Endodermal cell (in vitro differentiated cells): ENCODE measurements around the gene LMF2. TPM values are rescaled to one million over a fixed set of nuclear protein-coding genes. Genes with fewer than 3 reads are reported as not detected.

Source experiments
- DNase-seq: peaks from one replicate; pipeline ENCODE4 v3.0.0-alpha.2; 2017
- H3K27ac ChIP-seq: 2 replicates; pipeline ENCODE4 v1.5.1; 2013; ENCODE audit warnings: mild to moderate bottlenecking, low read depth, low read length, moderate library complexity
- H3K27me3 ChIP-seq: 2 replicates; pipeline ENCODE4 v1.6.1; 2013; ENCODE audit warnings: mild to moderate bottlenecking, low read length, moderate library complexity; ENCODE audit not compliant: insufficient read depth, control insufficient read depth, poor library complexity, severe bottlenecking
- H3K36me3 ChIP-seq: 2 replicates; pipeline ENCODE4 v1.7.0; 2013; ENCODE audit warnings: mild to moderate bottlenecking, low read length, moderate library complexity; ENCODE audit not compliant: control insufficient read depth, insufficient read depth
- H3K4me1 ChIP-seq: one replicate; pipeline ENCODE4 v1.7.0; 2013; ENCODE audit warnings: low read length; ENCODE audit not compliant: control insufficient read depth, insufficient read depth
- H3K4me3 ChIP-seq: 2 replicates; pipeline ENCODE4 v1.5.1; 2013; ENCODE audit warnings: mild to moderate bottlenecking, low read length, moderate library complexity
- H3K9ac ChIP-seq: 2 replicates; pipeline ENCODE4 v1.6.1; 2013; ENCODE audit warnings: mild to moderate bottlenecking, low read length, moderate library complexity; ENCODE audit not compliant: poor library complexity, severe bottlenecking; ENCODE audit errors: extremely low read depth
- H3K9me3 ChIP-seq: 2 replicates; pipeline ENCODE4 v1.6.1; 2013; ENCODE audit warnings: mild to moderate bottlenecking, low read length, moderate library complexity; ENCODE audit not compliant: control insufficient read depth
- H3K27ac Mint-ChIP-seq: 2 replicates; pipeline ENCODE4 v1.8.0; 2020; ENCODE audit warnings: mixed read lengths
- H3K27me3 Mint-ChIP-seq: 2 replicates; pipeline ENCODE4 v1.8.0; 2021; ENCODE audit warnings: mild to moderate bottlenecking, mixed read lengths; ENCODE audit not compliant: insufficient read depth
- H3K36me3 Mint-ChIP-seq: 2 replicates; pipeline ENCODE4 v1.8.0; 2020; ENCODE audit warnings: low read depth, mixed read lengths
- H3K4me1 Mint-ChIP-seq: 2 replicates; pipeline ENCODE4 v1.8.0; 2020; ENCODE audit warnings: mixed read lengths
- H3K4me3 Mint-ChIP-seq: 2 replicates; pipeline ENCODE4 v1.8.0; 2020; ENCODE audit warnings: mild to moderate bottlenecking, moderate library complexity, mixed read lengths
- H3K9me3 Mint-ChIP-seq: 2 replicates; pipeline ENCODE4 v1.8.0; 2020; ENCODE audit warnings: mild to moderate bottlenecking, mixed read lengths
- WGBS, 2 experiments: methylation state at CpG; one replicate each; pipeline versions ENCODE4 v1.1.5 to v1.1.7; 2013; ENCODE audit warnings: missing lambda C conversion rate in 2 of 2, mixed read lengths in 1 of 2; ENCODE audit not compliant: insufficient coverage in 1 of 2, insufficient read length in 1 of 2; 5-methylcytosine and 5-hydroxymethylcytosine counted together
- total RNA-seq, 2 donors: library from RNA; stranded (reverse); fragmentation: NEBNext Ultra II Directional in 1 of 2; extraction: Animal tissue kit (Norgen Biotek cat#: 25700) in 1 of 2; gene quantifications; 2 replicates in 1 of 2; 3 replicates in 1 of 2; pipeline ENCODE4 v1.2.1, GENCODE V29; 2021
- TF ChIP-seq, protein P1 (sequence below): fragments of 200-600 bp; sonication (generic); conservative IDR thresholded peaks from 2 replicates; pipeline ENCODE4 v1.5.0; 2021; ENCODE audit warnings: antibody characterized with exemption, mild to moderate bottlenecking

LMF2 gene
- total RNA-seq, 2 donors from 2014 or later: 58.8 to 65.2 TPM

DNA sequence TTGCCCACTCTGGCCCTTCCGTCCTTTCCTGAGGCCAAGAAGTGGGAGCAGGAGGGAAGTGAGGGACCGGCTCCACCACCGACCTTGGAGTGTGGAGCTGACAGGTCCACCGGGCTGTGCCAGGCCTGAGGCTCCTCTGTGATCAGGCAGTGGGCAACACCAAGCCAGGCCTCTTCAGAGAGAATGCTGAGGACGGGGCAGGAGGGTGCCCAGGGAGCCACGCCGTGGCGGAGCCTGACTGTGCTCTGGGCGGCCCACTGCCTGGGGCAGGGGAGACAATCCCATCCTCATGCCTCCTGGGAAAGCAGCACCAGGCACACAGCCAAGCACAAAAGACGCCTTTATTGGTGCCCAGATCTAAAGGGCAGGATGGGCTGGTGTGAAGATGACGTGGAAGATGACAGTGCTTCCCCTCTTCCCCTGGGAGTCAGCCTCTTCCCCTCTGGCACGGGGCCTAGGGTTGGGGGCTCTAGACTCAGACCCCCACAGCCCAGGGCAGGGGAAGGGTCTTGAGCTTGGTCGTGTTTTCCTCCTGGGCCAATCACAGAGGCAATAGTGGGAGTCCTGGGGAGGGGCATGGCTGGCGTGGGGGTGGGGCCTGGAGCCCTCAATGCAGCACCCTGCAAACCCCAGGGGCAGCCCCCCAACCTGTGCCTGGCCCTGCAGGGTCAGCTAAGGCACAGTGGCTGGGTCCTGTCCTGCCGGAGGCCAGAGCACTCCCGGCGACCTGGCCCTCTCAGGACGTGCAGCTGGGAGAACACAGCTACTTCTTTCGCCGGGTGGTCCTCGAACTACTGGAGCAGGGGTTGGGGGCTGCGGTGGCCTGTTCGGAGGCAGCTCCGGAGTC lies 4.7 kb downstream of the LMF2 start:
- Histone ChIP-seq H3K27ac (no peak overlapping the region), H3K9ac (no peak overlapping the region), H3K4me1 (no peaks in the 10 kb centered on the region), H3K9me3 (no peaks in the 10 kb centered on the region), H3K4me3 (no peak overlapping the region), H3K36me3 (peaks cover 15% of the 10 kb centered on the region), H3K27me3 (no peaks in the 10 kb centered on the region)
- TF ChIP-seq, protein P1, sequence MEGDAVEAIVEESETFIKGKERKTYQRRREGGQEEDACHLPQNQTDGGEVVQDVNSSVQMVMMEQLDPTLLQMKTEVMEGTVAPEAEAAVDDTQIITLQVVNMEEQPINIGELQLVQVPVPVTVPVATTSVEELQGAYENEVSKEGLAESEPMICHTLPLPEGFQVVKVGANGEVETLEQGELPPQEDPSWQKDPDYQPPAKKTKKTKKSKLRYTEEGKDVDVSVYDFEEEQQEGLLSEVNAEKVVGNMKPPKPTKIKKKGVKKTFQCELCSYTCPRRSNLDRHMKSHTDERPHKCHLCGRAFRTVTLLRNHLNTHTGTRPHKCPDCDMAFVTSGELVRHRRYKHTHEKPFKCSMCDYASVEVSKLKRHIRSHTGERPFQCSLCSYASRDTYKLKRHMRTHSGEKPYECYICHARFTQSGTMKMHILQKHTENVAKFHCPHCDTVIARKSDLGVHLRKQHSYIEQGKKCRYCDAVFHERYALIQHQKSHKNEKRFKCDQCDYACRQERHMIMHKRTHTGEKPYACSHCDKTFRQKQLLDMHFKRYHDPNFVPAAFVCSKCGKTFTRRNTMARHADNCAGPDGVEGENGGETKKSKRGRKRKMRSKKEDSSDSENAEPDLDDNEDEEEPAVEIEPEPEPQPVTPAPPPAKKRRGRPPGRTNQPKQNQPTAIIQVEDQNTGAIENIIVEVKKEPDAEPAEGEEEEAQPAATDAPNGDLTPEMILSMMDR: no peak
- Mint-ChIP-seq H3K27ac (no peak overlapping the region), H3K4me1 (no peaks in the 10 kb centered on the region), H3K36me3 (peaks cover 2% of the 10 kb centered on the region), H3K4me3 (no peak overlapping the region), H3K9me3 (no peaks in the 10 kb centered on the region), H3K27me3 (no peaks in the 10 kb centered on the region)
- no peak for DNase-seq
- WGBS, 2 experiments: 94 to 96% methylated on average over 16 to 24 of the region's 24 CpGs

DNA sequence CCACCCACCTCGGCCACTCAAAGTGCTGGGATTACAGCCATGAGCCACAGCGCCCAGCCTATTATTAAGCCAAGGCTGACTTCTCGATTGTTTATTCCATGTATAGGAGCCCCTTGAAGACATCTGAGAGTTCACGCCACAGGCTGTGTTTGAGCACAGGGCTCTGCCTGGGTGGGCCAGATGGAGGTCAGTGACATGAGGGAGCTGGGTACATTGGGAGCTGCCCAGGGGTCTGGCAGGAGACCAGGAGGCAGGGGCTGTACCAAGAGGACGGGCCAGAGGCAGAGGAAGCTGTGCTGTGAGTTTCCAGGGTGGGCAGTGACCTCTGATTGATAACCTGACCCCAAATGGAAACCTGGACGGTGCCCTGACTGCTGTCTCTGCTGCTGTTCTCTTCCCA lies 5.4 kb downstream of the LMF2 start:
- H3K9me3 Mint-ChIP-seq: no peaks in the 10 kb centered on the region
- DNase-seq: no peak
- H3K9me3 ChIP-seq: no peaks in the 10 kb centered on the region

DNA sequence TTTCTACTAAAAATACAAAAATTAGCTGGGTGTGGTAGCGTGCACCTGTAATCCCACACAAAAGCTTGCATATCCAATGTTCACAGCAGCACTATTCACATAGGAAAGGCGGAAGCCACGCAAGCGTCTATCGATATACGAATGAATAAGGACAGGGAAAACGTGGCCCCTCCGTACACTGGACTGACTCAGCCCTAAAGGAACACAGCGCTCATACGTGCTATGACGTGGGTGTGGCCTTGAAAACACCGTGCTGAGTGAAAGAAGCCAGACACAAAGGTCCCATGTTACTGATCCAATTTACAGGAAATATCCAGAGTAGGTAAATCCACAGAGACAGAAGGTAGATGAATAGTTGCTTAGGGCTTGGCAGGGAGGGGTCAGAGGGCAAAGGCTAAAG lies 7.0 kb downstream of the LMF2 start:
- WGBS, 2 experiments: 95 to 99% methylated on average over 11 to 12 of the region's 12 CpGs
- H3K9ac ChIP-seq: no peak overlapping the region
- TF ChIP-seq, protein P1: no peak
- H3K4me1 Mint-ChIP-seq: no peaks in the 10 kb centered on the region
- H3K4me3 Mint-ChIP-seq: no peak overlapping the region
- no peak overlapping the region for H3K27ac Mint-ChIP-seq
- no peak overlapping the region for H3K27ac ChIP-seq
- H3K36me3 Mint-ChIP-seq: peaks cover 2% of the 10 kb centered on the region
- H3K27me3 Mint-ChIP-seq: peaks cover 8% of the 10 kb centered on the region
- peaks cover 10% of the 10 kb centered on the region for H3K36me3 ChIP-seq
- H3K9me3 ChIP-seq: no peaks in the 10 kb centered on the region
- H3K4me3 ChIP-seq: no peak overlapping the region
- H3K9me3 Mint-ChIP-seq: no peaks in the 10 kb centered on the region
- H3K4me1 ChIP-seq: no peaks in the 10 kb centered on the region
- DNase-seq: no peak
- no peaks in the 10 kb centered on the region for H3K27me3 ChIP-seq

More for the DNA sequence above, 5.4 kb downstream of the LMF2 start:
- no peak overlapping the region for H3K4me3 Mint-ChIP-seq
- Histone ChIP-seq H3K4me3 (no peak overlapping the region), H3K4me1 (no peaks in the 10 kb centered on the region), H3K9ac (no peak overlapping the region), H3K27ac (no peak overlapping the region), H3K36me3 (peaks cover 15% of the 10 kb centered on the region), H3K27me3 (no peaks in the 10 kb centered on the region)
- H3K27ac Mint-ChIP-seq: no peak overlapping the region
- H3K4me1 Mint-ChIP-seq: no peaks in the 10 kb centered on the region
- 98% methylated on average over 6 of the region's 6 CpGs for WGBS, 2 experiments
- TF ChIP-seq, protein P1: no peak
- peaks cover 2% of the 10 kb centered on the region for H3K36me3 Mint-ChIP-seq
- H3K27me3 Mint-ChIP-seq: peaks cover 2% of the 10 kb centered on the region
